Endodermal cell (in vitro differentiated cells): Measurements from ENCODE around the gene ZBED4. TPM values are rescaled to one million over a fixed set of nuclear protein-coding genes. Genes with fewer than 3 reads are reported as not detected.

Source experiments
- DNase-seq: peaks from one replicate; pipeline ENCODE4 v3.0.0-alpha.2; 2017
- H3K27ac ChIP-seq: 2 replicates; pipeline ENCODE4 v1.5.1; 2013; ENCODE audit warnings: mild to moderate bottlenecking, low read depth, low read length, moderate library complexity
- H3K27me3 ChIP-seq: 2 replicates; pipeline ENCODE4 v1.6.1; 2013; ENCODE audit warnings: mild to moderate bottlenecking, low read length, moderate library complexity; ENCODE audit not compliant: insufficient read depth, control insufficient read depth, poor library complexity, severe bottlenecking
- H3K36me3 ChIP-seq: 2 replicates; pipeline ENCODE4 v1.7.0; 2013; ENCODE audit warnings: mild to moderate bottlenecking, low read length, moderate library complexity; ENCODE audit not compliant: control insufficient read depth, insufficient read depth
- H3K4me1 ChIP-seq: one replicate; pipeline ENCODE4 v1.7.0; 2013; ENCODE audit warnings: low read length; ENCODE audit not compliant: control insufficient read depth, insufficient read depth
- H3K4me3 ChIP-seq: 2 replicates; pipeline ENCODE4 v1.5.1; 2013; ENCODE audit warnings: mild to moderate bottlenecking, low read length, moderate library complexity
- H3K9ac ChIP-seq: 2 replicates; pipeline ENCODE4 v1.6.1; 2013; ENCODE audit warnings: mild to moderate bottlenecking, low read length, moderate library complexity; ENCODE audit not compliant: poor library complexity, severe bottlenecking; ENCODE audit errors: extremely low read depth
- H3K9me3 ChIP-seq: 2 replicates; pipeline ENCODE4 v1.6.1; 2013; ENCODE audit warnings: mild to moderate bottlenecking, low read length, moderate library complexity; ENCODE audit not compliant: control insufficient read depth
- H3K27ac Mint-ChIP-seq: 2 replicates; pipeline ENCODE4 v1.8.0; 2020; ENCODE audit warnings: mixed read lengths
- H3K27me3 Mint-ChIP-seq: 2 replicates; pipeline ENCODE4 v1.8.0; 2021; ENCODE audit warnings: mild to moderate bottlenecking, mixed read lengths; ENCODE audit not compliant: insufficient read depth
- H3K36me3 Mint-ChIP-seq: 2 replicates; pipeline ENCODE4 v1.8.0; 2020; ENCODE audit warnings: low read depth, mixed read lengths
- H3K4me1 Mint-ChIP-seq: 2 replicates; pipeline ENCODE4 v1.8.0; 2020; ENCODE audit warnings: mixed read lengths
- H3K4me3 Mint-ChIP-seq: 2 replicates; pipeline ENCODE4 v1.8.0; 2020; ENCODE audit warnings: mild to moderate bottlenecking, moderate library complexity, mixed read lengths
- H3K9me3 Mint-ChIP-seq: 2 replicates; pipeline ENCODE4 v1.8.0; 2020; ENCODE audit warnings: mild to moderate bottlenecking, mixed read lengths
- CTCF ChIP-seq: fragments of 200-600 bp; sonication (generic); conservative IDR thresholded peaks from 2 replicates; pipeline ENCODE4 v1.5.0; 2021; ENCODE audit warnings: antibody characterized with exemption, mild to moderate bottlenecking
- WGBS, 2 experiments: methylation state at CpG; one replicate each; pipeline versions ENCODE4 v1.1.5 to v1.1.7; 2013; ENCODE audit warnings: missing lambda C conversion rate in 2 of 2, mixed read lengths in 1 of 2; ENCODE audit not compliant: insufficient coverage in 1 of 2, insufficient read length in 1 of 2; 5-methylcytosine and 5-hydroxymethylcytosine counted together
- total RNA-seq, 2 donors: library from RNA; stranded (reverse); fragmentation: NEBNext Ultra II Directional in 1 of 2; extraction: Animal tissue kit (Norgen Biotek cat#: 25700) in 1 of 2; gene quantifications; 2 replicates in 1 of 2; 3 replicates in 1 of 2; pipeline ENCODE4 v1.2.1, GENCODE V29; 2021

Gene ZBED4
- total RNA-seq, 2 donors from 2014 or later = 22.0 to 26.6 TPM

DNA sequence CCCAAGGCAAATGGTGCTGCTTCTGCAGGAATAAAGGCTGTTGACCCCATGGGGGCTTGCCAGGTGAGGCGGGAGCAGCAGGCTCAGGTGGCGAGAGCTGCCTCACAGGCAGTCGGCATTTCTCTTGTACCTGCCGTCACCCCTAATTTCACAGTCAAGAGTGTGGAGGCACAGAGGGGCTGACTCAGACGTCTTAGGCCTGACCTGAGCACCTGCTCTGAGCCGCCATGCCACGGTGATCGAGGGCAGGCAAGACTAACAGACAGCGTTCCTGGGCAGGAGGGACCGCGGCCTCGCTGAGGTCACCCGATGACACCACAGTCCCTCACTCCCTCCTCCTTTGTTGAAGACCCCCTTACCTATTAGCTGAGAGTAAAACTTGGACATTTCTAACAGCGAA is 59.4 kb downstream of the ZBED4 start:
- Histone ChIP-seq H3K27ac (no peak overlapping the region), H3K9me3 (no peaks in the 10 kb centered on the region), H3K4me3 (no peak overlapping the region), H3K36me3 (peaks cover 19% of the 10 kb centered on the region), H3K4me1 (no peaks in the 10 kb centered on the region), H3K9ac (no peak overlapping the region), H3K27me3 (no peaks in the 10 kb centered on the region)
- Mint-ChIP-seq H3K4me3 (no peak overlapping the region), H3K27me3 (no peaks in the 10 kb centered on the region), H3K9me3 (no peaks in the 10 kb centered on the region), H3K4me1 (peaks cover 6% of the 10 kb centered on the region), H3K36me3 (peaks cover 23% of the 10 kb centered on the region), H3K27ac (no peak overlapping the region)
- no peak for TF ChIP-seq CTCF
- WGBS, 2 experiments = 84 to 90% methylated on average over 8 to 14 of the region's 14 CpGs
- DNase-seq = no peak

DNA sequence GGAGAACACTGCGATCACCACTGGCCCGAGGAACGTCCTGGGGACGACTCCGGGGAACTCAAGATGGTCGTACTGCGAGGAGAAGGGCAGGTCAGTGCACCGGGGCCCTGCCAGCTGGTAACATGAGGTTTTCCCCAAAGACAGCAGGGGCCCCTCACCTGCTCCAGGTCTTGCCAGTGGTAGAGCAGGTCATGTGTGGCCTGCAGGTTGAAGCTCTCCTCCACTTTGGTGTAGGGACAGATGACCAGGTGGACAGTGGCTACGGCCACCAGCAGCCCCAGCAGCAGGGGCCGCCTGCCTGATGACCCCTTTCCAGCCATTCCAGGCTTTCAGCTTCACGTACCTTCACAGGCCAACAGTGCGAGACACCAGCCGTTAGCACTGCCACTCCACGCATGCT is 59.8 kb downstream of the ZBED4 start:
- 95 to 97% methylated on average over 14 of the region's 14 CpGs for WGBS, 2 experiments
- Mint-ChIP-seq H3K27me3 (no peaks in the 10 kb centered on the region), H3K36me3 (peaks cover 22% of the 10 kb centered on the region), H3K4me3 (no peak overlapping the region), H3K4me1 (peaks cover 6% of the 10 kb centered on the region), H3K27ac (no peak overlapping the region), H3K9me3 (no peaks in the 10 kb centered on the region)
- H3K36me3 ChIP-seq = peaks cover 19% of the 10 kb centered on the region
- no peak overlapping the region for H3K27ac ChIP-seq
- no peak for TF ChIP-seq CTCF
- no peak for DNase-seq
- no peaks in the 10 kb centered on the region for H3K9me3 ChIP-seq
- H3K4me3 ChIP-seq = no peak overlapping the region
- no peaks in the 10 kb centered on the region for H3K27me3 ChIP-seq
- no peak overlapping the region for H3K9ac ChIP-seq
- no peaks in the 10 kb centered on the region for H3K4me1 ChIP-seq

DNA sequence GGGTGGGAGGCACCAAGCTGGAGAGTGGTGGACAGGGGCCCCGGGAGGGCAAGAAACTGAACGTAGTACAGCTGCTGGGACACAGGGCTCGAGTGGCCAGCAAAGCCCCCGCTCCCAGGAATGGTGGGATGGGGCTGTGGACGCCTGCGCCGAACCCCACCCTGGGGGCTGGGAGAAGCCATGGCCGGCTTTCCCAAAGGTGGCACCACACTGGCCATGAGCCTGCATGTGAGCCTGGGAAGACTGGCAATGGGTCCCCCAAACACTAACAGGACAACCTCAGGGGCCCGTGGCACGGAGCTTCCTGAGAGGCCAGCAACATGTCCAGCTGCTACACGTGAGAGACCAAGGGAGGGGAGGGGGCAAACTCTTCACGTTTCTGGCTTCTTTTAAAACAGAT is 60.6 kb downstream of the ZBED4 start:
- Mint-ChIP-seq H3K4me1 (peaks cover 6% of the 10 kb centered on the region), H3K4me3 (no peak overlapping the region)
- no peak overlapping the region for H3K4me3 ChIP-seq

More for the DNA sequence above, 60.6 kb downstream of the ZBED4 start:
- Mint-ChIP-seq H3K9me3 (no peaks in the 10 kb centered on the region), H3K36me3 (peaks cover 15% of the 10 kb centered on the region), H3K27ac (no peak overlapping the region), H3K27me3 (no peaks in the 10 kb centered on the region)
- H3K27me3 ChIP-seq = no peaks in the 10 kb centered on the region
- no peak for TF ChIP-seq CTCF
- peaks cover 19% of the 10 kb centered on the region for H3K36me3 ChIP-seq
- DNase-seq = peak; percentile 14
- no peak overlapping the region for H3K9ac ChIP-seq
- no peak overlapping the region for H3K27ac ChIP-seq
- H3K9me3 ChIP-seq = no peaks in the 10 kb centered on the region
- no peaks in the 10 kb centered on the region for H3K4me1 ChIP-seq
- WGBS, 2 experiments = 86 to 92% methylated on average over 10 to 12 of the region's 12 CpGs
